ENCODE measurements around the gene LRRC7.

LRRC7 gene

GRCh38 chr1:69567652-69568420, at the start of gene LRRC7:
Gene LRRC7 (plus strand): TSS chr1:69567922. CDS start chr1:69568640, 718 bp downstream.
- no peak for DNase-seq

DNA sequence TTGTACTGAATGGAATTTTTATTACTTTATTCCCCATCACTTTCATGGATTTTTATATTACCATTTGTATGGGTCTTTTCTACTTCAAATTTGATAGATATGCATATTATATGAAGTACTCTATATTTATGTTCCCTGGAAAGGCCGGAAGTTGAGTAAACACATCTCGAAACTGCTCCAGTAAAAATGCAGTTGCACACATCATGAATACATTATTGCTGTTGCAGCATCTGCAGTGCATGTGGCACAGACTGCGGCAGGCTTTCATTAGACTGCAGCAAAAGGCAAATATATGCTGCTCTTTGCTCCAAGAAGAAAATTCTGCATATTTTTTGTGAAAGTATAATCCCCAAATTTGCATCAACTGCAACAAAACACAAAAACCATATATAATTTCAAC, 48.7 kb upstream of the LRRC7 start:
- no peak for DNase-seq

DNA sequence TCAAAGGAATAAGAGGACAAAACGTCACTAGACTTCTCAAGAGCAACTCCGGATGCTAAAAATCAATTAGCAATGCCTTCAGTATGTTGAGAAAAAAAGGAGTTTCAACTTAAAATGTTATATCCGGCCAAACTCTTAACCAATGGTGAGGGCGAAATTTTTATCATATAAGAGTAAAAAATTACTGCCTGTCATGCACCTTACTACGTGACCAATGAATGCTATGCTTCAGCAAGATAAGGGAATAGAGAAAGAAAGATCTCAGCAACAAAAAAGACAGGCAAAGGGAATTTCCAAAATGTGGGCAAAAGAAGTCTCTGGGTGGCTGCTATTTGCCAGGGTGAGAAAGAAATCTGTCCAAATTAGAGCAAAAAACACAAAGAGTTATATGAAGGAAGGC, 47.4 kb upstream of the LRRC7 start:
- no peak for DNase-seq

DNA sequence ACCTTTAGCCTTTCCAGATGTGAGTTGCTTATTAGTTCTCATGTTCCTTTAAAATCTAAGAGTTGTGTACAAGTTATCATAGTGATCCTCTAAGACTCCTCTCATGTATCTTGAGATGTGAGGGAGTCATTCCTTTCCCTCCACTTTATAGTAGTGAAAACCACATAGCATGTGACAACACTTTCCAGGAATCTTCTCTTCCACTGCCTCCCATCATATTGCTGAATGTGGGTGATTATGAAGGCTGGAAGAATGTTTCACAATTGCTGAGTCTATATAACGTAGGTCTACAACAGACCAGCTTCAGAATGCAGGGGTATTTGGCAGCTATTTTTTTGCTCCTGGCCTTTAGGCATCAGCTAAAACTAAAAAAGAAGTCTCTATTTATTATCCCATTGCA, 44.7 kb upstream of the LRRC7 start:
- DNase-seq: no peak

DNA sequence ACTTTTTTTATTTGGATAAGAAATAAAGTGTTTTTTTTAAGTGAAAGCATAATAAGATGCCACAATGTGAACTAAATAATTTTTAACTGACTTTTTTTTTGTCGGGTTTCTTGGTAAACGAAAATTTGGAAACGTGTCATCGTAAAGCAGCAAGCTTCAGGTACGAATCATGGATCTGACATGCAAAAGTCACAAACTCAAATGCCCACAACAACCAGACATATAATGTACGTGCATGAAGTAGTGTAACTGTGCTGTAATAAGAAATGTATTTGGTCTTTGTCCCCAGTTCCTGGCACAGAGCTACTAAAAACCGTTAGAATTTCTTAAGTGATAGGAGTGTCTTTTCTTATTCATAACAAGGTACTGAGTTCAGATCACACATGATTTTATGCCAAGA, 44.3 kb upstream of the LRRC7 start:
- no peak for DNase-seq

- no peak for DNase-seq
These were observed 43.7 kb upstream of the LRRC7 start for GRCh38 chr1:69524015-69524414.

DNA sequence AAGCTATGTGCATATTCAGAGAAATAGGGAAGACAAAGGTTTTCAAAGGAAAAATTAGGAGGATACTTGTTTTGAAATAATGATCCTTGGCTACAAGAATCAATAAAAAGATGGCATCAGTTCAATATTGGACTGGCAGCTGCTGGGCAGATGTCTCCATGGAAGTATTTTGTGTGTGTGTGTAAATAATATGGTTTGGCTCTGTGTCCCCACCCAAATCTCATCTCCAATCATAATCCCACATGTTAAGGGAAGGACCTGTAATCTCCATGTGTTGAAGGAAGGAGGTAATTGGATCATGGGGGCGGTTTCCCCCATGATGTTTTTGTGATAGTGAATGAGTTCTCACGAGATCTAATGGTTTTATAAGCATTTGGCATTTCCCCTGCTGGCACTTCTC, 40.4 kb upstream of the LRRC7 start:
- no peak for DNase-seq

GRCh38 chr1:69528376-69528775, 39.3 kb upstream of the LRRC7 start:
- no peak for DNase-seq

DNA sequence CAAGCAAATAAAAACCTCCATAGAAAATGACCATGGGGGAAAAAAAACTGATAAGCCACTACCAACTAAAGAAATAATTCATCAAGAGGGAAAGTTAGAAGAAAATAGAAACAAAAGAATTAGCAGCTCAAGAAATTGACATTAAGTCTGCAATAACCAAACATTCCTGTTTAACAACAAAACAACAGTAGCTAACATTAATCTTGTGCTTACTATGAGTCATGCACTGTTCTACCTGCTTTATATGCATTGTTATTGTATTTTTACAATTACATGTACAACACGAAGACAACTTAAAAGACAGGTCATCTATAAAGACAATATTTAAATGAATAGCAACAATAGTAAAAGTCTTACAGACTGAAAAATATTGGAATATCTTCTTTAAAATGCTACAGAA, 34.4 kb upstream of the LRRC7 start:
- DNase-seq: no peak

DNA sequence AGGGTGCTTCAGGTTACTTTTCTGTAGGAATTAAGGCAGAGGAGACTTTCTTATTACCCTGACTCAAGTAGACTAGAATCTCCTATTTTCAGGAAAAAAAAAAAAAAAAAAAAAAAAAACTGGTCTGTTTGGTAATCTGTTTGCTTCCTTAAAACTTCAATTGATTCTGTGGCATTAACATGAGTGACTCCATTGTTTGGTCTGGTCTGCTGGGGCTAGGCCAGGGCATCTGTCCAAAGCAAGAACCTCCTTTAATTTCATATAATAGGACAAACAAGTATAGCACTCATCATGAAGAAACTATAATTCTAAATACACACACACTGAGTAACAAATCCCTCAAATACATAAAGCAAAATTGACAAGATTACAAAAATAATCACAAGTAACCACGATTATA, 32.9 kb upstream of the LRRC7 start:
- DNase-seq: no peak

DNA sequence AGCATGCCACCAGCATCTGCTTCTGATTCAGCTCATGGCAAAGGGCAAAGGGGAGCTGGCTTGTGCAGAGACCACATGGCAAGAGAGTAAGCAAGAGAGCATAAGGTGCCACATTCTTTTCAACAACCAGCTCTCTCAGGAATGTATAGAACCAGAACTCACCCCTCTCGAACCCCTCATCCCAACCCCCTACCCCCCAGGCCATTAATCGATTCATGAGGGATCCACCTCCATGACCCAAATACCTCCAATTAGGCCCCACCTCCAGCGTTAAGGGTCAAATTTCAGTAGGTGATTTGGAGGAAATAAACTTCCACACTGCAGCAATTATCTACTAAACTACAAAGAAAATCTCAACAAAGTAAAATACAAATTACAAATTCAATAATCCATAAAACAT, 32.2 kb upstream of the LRRC7 start:
- no peak for DNase-seq

- no peak for DNase-seq
These were observed 27.7 kb upstream of the LRRC7 start for GRCh38 chr1:69540052-69540451.

- no peak for DNase-seq
These were observed 16.0 kb upstream of the LRRC7 start for GRCh38 chr1:69551476-69552324.

DNA sequence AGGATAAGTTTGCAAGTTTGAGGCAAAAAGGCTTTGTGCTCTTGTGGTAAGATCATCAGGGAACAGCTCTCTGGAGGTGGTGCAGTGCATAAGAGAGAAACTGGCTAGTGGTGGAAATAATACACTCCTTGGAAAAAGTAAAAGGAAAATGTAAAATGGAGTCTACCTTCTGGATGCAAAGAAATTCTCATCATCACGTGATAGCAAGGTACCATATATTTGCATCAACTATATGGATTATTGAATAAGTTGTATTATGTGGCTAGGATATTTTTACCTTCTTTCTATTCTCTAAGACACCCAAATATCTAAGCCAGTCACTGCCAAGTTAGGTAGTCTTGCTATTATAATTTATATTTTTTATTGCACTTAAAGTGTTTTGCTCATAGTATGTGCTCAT, 14.0 kb upstream of the LRRC7 start:
- no peak for DNase-seq

- no peak for DNase-seq
These were observed 876 bp downstream of the LRRC7 start for GRCh38 chr1:69568421-69569174.

DNA sequence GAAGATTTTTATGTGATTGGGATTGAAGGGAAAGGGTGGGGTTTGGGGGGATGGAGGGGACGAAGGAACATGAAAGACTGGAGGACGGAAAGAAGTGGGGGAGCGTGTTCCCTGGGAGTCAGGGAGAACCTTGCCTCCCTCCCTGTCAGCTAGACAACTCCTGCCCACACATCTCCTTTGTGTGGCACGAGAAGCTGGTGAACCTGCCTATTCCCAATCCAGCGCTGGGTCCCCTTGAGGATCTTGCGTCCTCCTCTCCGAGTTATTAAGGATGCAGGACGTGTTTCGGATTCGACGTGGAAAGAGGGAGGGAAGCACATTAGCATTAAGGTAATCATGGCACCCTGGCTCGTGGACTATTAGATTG, 1.4 kb downstream of the LRRC7 start:
- DNase-seq: no peak

GRCh38 chr1:69569576-69570328, 2.0 kb downstream of the LRRC7 start:
- no peak for DNase-seq

GRCh38 chr1:69570356-69570755, 2.6 kb downstream of the LRRC7 start:
- DNase-seq: no peak

DNA sequence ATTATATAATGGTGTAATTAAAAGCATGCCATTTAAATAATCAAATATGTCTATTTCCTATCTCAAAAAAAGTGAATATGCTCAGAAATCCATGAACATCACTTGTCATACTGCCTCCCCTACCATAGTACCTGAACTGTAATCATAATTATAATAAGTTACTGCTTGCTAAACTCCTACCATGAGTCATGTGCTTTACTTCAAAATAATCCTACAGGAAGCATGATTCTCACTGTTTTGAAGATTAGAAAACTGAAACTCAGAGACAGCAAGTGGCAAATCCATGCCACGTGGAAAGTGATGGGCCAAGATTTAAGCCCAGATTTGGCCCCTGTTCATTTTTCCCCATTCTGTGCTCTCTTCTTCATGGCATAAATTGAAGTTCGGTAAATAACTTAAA, 5.2 kb downstream of the LRRC7 start:
- no peak for DNase-seq

GRCh38 chr1:69573911-69574310, 6.2 kb downstream of the LRRC7 start:
- no peak for DNase-seq

GRCh38 chr1:69585666-69586065, 17.9 kb downstream of the LRRC7 start:
- DNase-seq: no peak

- no peak for DNase-seq
These were observed 19.7 kb downstream of the LRRC7 start for GRCh38 chr1:69587391-69587790.

DNA sequence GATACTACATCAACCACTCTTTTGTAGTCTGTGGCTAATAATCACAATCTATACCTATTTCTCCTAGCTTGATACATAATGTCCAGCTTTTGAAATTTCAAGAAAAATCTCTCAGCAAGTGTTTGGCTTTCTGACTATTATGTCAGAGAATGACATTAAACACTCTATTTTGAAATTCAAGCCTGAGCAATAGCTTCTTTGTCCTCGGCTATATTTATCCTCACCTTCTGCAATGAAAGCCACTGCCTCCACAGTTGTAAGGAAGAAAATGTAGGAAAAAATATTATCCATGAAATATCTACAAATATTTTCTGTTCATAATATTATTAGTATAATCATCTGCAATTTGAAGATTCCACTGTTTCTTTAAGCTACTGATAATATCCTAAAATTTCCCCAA, 22.1 kb downstream of the LRRC7 start:
- no peak for DNase-seq

All from NCI-H1048 (cell line).